Mesenchymal stem cell (in vitro differentiated cells and primary cell): ENCODE results near the gene PTPRN2.
"Not testable (repeated sequence)": the region's sequence is repeated elsewhere in the genome, so short reads cannot be mapped to it uniquely, and the experiment has no call there.

ENCODE experiments used
- DNase-seq: peaks from one replicate; pipeline ENCODE4 v3.0.0-alpha.2; 2013
- H2AFZ ChIP-seq: one replicate; pipeline ENCODE4 v1.6.1; 2013; ENCODE audit warnings: low read depth, mild to moderate bottlenecking, control low read depth, inconsistent platforms, low read length, moderate library complexity
- H2AK5ac ChIP-seq: 2 replicates; pipeline ENCODE4 v1.6.1; 2013; ENCODE audit warnings: low read length, moderate library complexity, mild to moderate bottlenecking, inconsistent platforms; ENCODE audit not compliant: severe bottlenecking
- H2BK120ac ChIP-seq: one replicate; pipeline ENCODE4 v1.6.1; 2013; ENCODE audit warnings: low read depth, mild to moderate bottlenecking, inconsistent platforms, low read length, moderate library complexity
- H2BK12ac ChIP-seq, 2 experiments: one replicate each; pipeline ENCODE4 v1.6.1; 2013; ENCODE audit warnings: inconsistent platforms in 2 of 2, low read length in 2 of 2, mild to moderate bottlenecking in 2 of 2, moderate library complexity in 2 of 2, control low read depth in 1 of 2
- H2BK15ac ChIP-seq: one replicate; pipeline ENCODE4 v1.6.1; 2013; ENCODE audit warnings: mild to moderate bottlenecking, low read depth, inconsistent platforms; ENCODE audit not compliant: poor library complexity, severe bottlenecking
- H2BK5ac ChIP-seq: 2 replicates; pipeline ENCODE4 v1.6.1; 2013; ENCODE audit warnings: low read depth, mild to moderate bottlenecking, low read length, control low read depth, inconsistent platforms; ENCODE audit not compliant: poor library complexity, severe bottlenecking
- H3K14ac ChIP-seq, 2 experiments: one replicate each; pipeline ENCODE4 v1.6.1; 2013; ENCODE audit warnings: inconsistent platforms in 2 of 2, low read length in 2 of 2, control low read depth in 1 of 2, mild to moderate bottlenecking in 1 of 2, moderate library complexity in 1 of 2
- H3K18ac ChIP-seq, 2 experiments: one replicate each; pipeline ENCODE4 v1.6.1; 2013; ENCODE audit warnings: inconsistent platforms in 2 of 2, low read length in 2 of 2, control low read depth in 1 of 2, low read depth in 1 of 2, mild to moderate bottlenecking in 1 of 2
- H3K23ac ChIP-seq, 2 experiments: one replicate each; pipeline ENCODE4 v1.6.1; 2013; ENCODE audit warnings: inconsistent platforms in 2 of 2, low read length in 2 of 2, mild to moderate bottlenecking in 2 of 2, moderate library complexity in 2 of 2, control low read depth in 1 of 2
- H3K27ac ChIP-seq: 2 replicates; pipeline ENCODE4 v1.5.1; 2013; ENCODE audit warnings: mild to moderate bottlenecking, moderate library complexity, low read length, control low read depth, inconsistent platforms; ENCODE audit not compliant: poor library complexity, severe bottlenecking
- H3K27me3 ChIP-seq, 2 experiments: 2 replicates each; pipeline versions ENCODE4 v1.6.1 to v1.7.0; 2013; ENCODE audit warnings: low read length in 2 of 2, mild to moderate bottlenecking in 2 of 2, moderate library complexity in 2 of 2, control low read depth in 1 of 2, inconsistent platforms in 1 of 2; ENCODE audit not compliant: control insufficient read depth in 1 of 2, insufficient read depth in 1 of 2
- H3K36me3 ChIP-seq, 2 experiments: 2 replicates each; pipeline versions ENCODE4 v1.6.1 to v1.7.0; 2013; ENCODE audit warnings: low read length in 2 of 2, control low read depth in 1 of 2, inconsistent platforms in 1 of 2, low read depth in 1 of 2, mild to moderate bottlenecking in 1 of 2; ENCODE audit not compliant: insufficient read depth in 2 of 2, control insufficient read depth in 1 of 2
- H3K4ac ChIP-seq, 2 experiments: one replicate each; pipeline ENCODE4 v1.6.1; 2013; ENCODE audit warnings: inconsistent platforms in 2 of 2, low read length in 2 of 2, mild to moderate bottlenecking in 2 of 2, moderate library complexity in 2 of 2, control low read depth in 1 of 2, low read depth in 1 of 2
- H3K4me1 ChIP-seq: 2 replicates; pipeline ENCODE4 v1.6.1; 2013; ENCODE audit warnings: low read depth, low read length, control low read depth; ENCODE audit not compliant: control insufficient read depth, insufficient read depth
- H3K4me2 ChIP-seq: 2 replicates; pipeline ENCODE4 v1.6.1; 2013; ENCODE audit warnings: low read length, mild to moderate bottlenecking, inconsistent platforms; ENCODE audit not compliant: poor library complexity, severe bottlenecking
- H3K4me3 ChIP-seq, 2 experiments: 2 replicates each; pipeline versions ENCODE4 v1.5.1 to v1.7.0; 2013; ENCODE audit warnings: low read length in 2 of 2, mild to moderate bottlenecking in 2 of 2, control low read depth in 1 of 2, low read depth in 1 of 2; ENCODE audit not compliant: insufficient read depth in 1 of 2
- H3K79me1 ChIP-seq: replicated peaks from 2 replicates; pipeline ENCODE4 v1.6.1; 2013; ENCODE audit warnings: mild to moderate bottlenecking, control low read depth, low read length, inconsistent platforms; ENCODE audit not compliant: poor library complexity, severe bottlenecking
- H3K9ac ChIP-seq: 2 replicates; pipeline ENCODE4 v1.7.0; 2013; ENCODE audit warnings: mild to moderate bottlenecking, low read length, moderate library complexity
- H3K9me3 ChIP-seq: 2 replicates; pipeline ENCODE4 v1.7.0; 2013; ENCODE audit warnings: mild to moderate bottlenecking, low read length; ENCODE audit not compliant: control insufficient read depth
- H4K8ac ChIP-seq: one replicate; pipeline ENCODE4 v1.6.1; 2013; ENCODE audit warnings: inconsistent platforms, mild to moderate bottlenecking, low read length, moderate library complexity
- H4K91ac ChIP-seq: one replicate; pipeline ENCODE4 v1.6.1; 2013; ENCODE audit warnings: mild to moderate bottlenecking, low read length, inconsistent platforms
- WGBS: methylation state at CpG from one replicate; pipeline ENCODE4 v1.1.7; 2013; ENCODE audit warnings: mixed read lengths; 5-methylcytosine and 5-hydroxymethylcytosine counted together

The PTPRN2 gene

DNA sequence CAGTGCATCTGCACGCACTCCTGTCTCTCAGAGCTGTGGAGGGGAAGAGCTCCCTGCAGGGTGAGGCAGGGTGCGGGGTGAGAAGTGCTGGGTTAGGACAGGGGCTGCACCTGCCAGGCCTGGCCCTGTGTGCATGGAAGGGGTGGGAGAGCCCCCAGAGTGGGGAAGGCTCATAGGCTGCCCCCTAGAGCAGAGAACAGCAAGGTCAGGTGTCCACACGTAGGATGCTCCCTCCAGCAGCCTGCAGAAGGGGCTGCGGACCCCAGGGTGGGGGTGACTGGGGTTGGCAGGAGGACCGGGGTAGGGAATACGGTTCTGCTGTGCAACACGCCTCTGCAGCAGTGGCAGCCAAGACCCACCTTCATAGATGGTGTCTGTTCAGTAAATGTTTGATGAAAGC lies 208.6 kb downstream of the PTPRN2 start:
- no peak overlapping the region for H2BK15ac ChIP-seq
- no peaks in the 10 kb centered on the region for H3K27me3 ChIP-seq
- H4K91ac ChIP-seq, result no peak overlapping the region
- H3K4me1 ChIP-seq, result no peaks in the 10 kb centered on the region
- no peak overlapping the region for H3K4me3 ChIP-seq
- H3K23ac ChIP-seq, result no peak overlapping the region
- DNase-seq, result no peak
- H3K79me1 ChIP-seq, result no peaks in the 10 kb centered on the region
- H2BK12ac ChIP-seq, result no peak overlapping the region
- no peak overlapping the region for H3K4me2 ChIP-seq
- no peak overlapping the region for H3K27ac ChIP-seq
- no peak overlapping the region for H4K8ac ChIP-seq
- no peak overlapping the region for H2AK5ac ChIP-seq
- no peaks in the 10 kb centered on the region for H3K9me3 ChIP-seq
- H3K14ac ChIP-seq, result no peak overlapping the region
- no peaks in the 10 kb centered on the region for H3K36me3 ChIP-seq
- WGBS, result 72% methylated on average over 7 of the region's 7 CpGs
- no peak overlapping the region for H3K4ac ChIP-seq
- H2BK5ac ChIP-seq, result no peak overlapping the region
- H2BK120ac ChIP-seq, result no peak overlapping the region
- H3K18ac ChIP-seq, result no peak overlapping the region
- no peak overlapping the region for H2AFZ ChIP-seq
- no peak overlapping the region for H3K9ac ChIP-seq

DNA sequence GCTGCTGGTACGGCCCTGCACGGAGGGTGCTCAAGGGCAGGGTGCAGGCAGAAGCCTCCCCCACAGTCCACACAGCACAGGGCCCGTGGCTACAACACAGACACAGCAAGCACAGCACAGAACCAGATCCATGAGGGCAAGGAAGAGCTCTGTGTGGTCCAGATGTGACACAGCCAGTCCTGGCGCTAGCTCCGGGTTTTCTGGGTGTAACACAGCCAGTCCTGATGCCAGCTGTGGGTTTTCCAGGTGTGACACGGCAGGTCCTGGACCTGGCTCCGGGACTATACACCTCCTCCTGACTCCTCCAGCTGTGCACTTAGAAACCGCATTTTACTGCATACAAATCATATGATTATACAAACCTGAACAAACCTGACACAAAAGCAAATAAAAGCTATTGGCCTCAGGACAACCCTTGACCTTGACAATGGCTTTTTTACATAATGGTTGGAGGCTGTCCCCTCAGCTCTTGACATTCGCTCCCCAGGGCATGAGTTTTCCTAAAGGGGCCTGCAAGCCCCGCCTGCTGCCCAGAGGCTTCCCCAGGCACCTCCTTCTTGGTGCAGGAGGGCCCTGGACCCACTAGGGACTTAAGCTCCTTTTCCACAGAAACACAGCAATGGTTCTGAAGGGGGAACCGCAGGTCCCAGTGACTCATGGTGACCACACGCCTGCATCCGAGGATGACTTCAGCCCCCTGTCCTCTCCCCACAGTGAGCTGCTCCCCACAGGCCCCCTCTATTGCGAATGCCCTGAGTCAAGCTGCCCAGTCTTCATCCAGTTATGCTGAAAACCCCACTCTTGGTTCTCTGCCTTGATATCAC lies 209.6 kb downstream of the PTPRN2 start:
- H4K91ac ChIP-seq, result no peak overlapping the region
- no peak overlapping the region for H2AK5ac ChIP-seq
- H3K79me1 ChIP-seq, result no peaks in the 10 kb centered on the region
- H2AFZ ChIP-seq, result no peak overlapping the region
- no peaks in the 10 kb centered on the region for H3K36me3 ChIP-seq
- H3K4me3 ChIP-seq, result no peak overlapping the region
- no peak overlapping the region for H3K4ac ChIP-seq
- H3K23ac ChIP-seq, result no peak overlapping the region
- H3K4me2 ChIP-seq, result no peak overlapping the region
- H4K8ac ChIP-seq, result no peak overlapping the region
- H2BK120ac ChIP-seq, result no peak overlapping the region
- no peak overlapping the region for H2BK12ac ChIP-seq
- H2BK5ac ChIP-seq, result no peak overlapping the region
- H3K27ac ChIP-seq, result no peak overlapping the region
- H3K9me3 ChIP-seq, result no peaks in the 10 kb centered on the region
- H3K4me1 ChIP-seq, result no peaks in the 10 kb centered on the region
- no peaks in the 10 kb centered on the region for H3K27me3 ChIP-seq
- H3K18ac ChIP-seq, result no peak overlapping the region
- no peak overlapping the region for H3K14ac ChIP-seq
- 68% methylated on average over 14 of the region's 14 CpGs for WGBS
- no peak overlapping the region for H3K9ac ChIP-seq
- DNase-seq, result no peak
- H2BK15ac ChIP-seq, result no peak overlapping the region

GRCh38 chr7:158376839-158377186 lies 210.8 kb downstream of the PTPRN2 start:
- not testable (repeated sequence) for H3K14ac ChIP-seq, H3K9me3 ChIP-seq, H2BK5ac ChIP-seq, H3K79me1 ChIP-seq, H2BK15ac ChIP-seq, H3K18ac ChIP-seq, H2BK120ac ChIP-seq, DNase-seq, H4K8ac ChIP-seq, H3K4me3 ChIP-seq, H3K4ac ChIP-seq, H4K91ac ChIP-seq, H3K4me2 ChIP-seq, H3K23ac ChIP-seq, H2AK5ac ChIP-seq, H3K27ac ChIP-seq, H2BK12ac ChIP-seq, H3K9ac ChIP-seq, H3K36me3 ChIP-seq, H2AFZ ChIP-seq, H3K27me3 ChIP-seq, H3K4me1 ChIP-seq
- WGBS, result 57% methylated on average over 2 of the region's 12 CpGs

DNA sequence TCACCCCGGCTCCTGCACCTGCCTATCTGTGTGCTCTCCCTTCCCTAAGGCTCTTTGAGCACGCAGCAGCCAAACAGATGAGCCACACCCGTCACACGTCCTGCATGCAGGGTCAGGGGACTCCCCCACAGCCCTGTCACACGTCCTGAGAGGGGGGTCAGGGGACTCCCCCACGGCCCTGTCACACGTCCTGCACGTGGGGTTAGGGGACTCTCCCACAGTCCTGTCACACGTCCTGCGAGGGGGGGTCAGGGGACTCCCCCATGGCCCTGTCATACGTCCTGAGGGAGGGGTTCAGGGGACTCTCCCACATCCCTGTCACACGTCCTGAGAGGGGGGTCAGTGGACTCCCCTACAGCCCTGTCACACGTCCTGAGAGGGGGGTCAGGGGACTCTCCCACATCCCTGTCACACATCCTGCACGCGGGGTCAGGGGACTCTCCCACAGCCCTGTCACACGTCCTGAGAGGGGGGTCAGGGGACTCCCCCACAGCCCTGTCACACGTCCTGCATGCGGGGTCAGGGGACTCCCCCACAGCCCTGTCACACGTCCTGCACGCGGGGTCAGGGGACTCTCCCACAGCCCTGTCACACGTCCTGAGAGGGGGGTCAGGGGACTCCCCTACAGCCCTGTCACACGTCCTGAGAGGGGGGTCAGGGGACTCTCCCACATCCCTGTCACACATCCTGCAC lies 211.3 kb downstream of the PTPRN2 start:
- not testable (repeated sequence) for H2AK5ac ChIP-seq, H3K79me1 ChIP-seq, H3K9ac ChIP-seq, DNase-seq, H3K36me3 ChIP-seq, H3K4me2 ChIP-seq, H3K4me3 ChIP-seq, H2AFZ ChIP-seq, H3K4me1 ChIP-seq, H2BK120ac ChIP-seq, H3K9me3 ChIP-seq, H2BK15ac ChIP-seq, H3K14ac ChIP-seq, H2BK5ac ChIP-seq, H3K4ac ChIP-seq, H3K27ac ChIP-seq, H3K18ac ChIP-seq, H4K8ac ChIP-seq, H3K27me3 ChIP-seq, H4K91ac ChIP-seq, H3K23ac ChIP-seq, H2BK12ac ChIP-seq
- 60% methylated on average over 18 of the region's 23 CpGs for WGBS
